GM21526 (cell line): ENCODE data around the gene AIM2.
A peak's percentile ranks its signal among the peaks of the same experiment; 100 is the strongest.
"Not testable (repeated sequence)": the region's sequence is repeated elsewhere in the genome, so short reads cannot be mapped to it uniquely, and the experiment has no call there.

ENCODE experiments used
- ATAC-seq: cut with Tn5 transposase; IDR thresholded peaks from one replicate; pipeline ENCODE4 v1.9.1; 2021; ENCODE audit warnings: moderate library complexity; ENCODE audit not compliant: unreplicated experiment, low FRiP score

AIM2 gene

DNA sequence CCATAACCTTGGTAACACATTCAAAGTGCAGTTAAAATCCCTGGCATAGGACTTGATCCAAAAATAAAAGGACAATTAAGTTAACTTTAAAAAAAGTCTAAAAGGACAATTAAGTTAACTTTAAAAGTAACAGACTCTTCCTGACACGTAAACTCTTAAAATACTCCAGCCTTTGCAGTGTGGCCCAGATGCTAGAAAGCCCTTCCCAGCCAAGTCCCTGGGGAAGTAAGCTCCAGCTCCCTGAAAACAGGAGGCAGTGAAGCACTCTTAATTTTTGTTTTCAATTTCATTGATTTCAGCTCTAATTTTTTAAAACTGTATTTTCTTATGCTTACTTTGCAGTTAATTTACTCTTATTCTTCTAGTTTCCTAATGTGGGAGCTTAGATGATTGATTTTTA, 5.1 kb upstream of the AIM2 start:
- ATAC-seq, result no peak

DNA sequence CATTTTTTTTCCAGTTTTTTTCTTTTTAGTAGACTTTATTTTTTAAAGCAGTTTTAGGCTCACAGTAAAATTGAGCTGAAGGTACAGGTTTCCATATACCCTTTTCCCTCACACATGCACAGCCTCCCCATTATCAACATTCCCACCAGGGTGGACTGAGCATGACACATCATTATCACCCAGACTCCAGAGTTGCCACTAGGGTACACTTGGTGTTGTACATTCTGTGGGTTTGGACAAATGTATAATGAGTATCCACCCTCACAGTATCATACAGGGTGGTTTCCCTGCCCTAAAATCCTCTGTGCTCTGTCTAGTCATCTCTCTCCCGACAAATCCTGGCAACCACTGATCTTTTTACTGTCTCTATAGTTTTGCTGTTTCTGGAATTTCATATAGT, 3.0 kb upstream of the AIM2 start:
- no peak for ATAC-seq

DNA sequence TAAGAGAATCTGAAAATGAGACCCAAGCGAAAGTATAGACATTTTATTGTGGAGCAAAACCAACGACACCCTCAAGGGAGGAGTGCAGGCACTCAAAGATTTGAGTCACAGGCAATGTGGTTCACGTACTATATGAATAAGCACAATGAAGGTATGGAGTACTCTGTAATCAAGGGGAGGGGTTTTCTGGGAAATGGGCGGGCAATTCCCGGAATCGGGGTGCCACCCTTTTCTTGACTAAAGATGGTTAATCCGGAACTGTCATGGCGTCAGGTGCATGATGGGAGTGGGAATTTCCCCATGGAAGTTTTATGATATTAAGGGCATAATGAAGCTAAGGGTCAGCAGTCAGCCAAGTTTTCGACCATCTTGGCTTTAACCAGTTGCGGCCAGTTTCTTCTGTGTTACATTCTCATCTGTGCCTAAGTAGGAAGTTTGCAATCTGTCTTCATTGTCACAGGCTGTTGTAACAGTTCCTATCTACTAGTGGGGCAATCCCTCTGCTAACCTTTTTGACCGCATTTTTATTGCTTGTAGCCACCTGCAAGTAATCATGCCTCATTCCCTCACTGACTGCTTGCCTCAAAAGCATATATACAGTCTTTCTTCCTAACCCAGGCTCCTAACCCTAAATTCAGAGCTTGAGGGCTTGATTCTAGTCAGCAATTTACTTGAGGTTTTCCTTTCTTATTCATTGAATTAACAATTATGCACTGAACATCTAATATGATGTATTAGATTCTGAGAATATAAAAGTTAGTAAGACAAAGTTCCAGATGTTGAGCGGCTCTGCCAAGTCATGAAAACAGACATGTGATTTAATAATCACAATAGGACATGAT, 775 bp upstream of the AIM2 start:
- ATAC-seq, result peak; percentile 79

DNA sequence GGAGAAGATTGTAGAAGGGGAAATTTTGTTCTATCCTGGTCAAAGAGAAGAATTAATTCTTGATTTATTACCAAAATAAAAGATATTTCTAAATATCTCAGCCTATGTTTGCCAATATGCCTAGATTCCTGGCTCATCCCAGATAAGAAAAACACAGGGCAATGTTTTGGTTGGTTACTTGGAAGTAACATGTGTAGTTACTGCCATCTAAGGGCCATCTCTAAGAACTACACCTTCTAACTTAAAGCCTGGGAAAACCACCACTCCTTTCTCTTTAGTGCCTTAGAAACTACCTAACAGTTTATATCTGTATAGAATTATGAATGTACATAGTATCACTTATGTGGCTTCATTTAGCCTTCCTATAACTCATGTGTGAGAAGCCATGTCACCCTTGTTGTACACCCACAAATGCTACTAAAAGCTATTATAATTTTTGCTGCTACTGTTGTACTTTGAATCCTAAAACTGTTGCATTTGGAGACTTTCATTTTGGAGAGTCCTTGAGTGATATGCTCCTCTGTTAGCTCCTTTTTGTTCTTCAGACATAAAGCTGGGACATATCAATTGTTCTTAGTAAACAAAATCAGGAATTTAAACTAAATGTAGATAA, 4.5 kb downstream of the AIM2 start:
- no peak for ATAC-seq

DNA sequence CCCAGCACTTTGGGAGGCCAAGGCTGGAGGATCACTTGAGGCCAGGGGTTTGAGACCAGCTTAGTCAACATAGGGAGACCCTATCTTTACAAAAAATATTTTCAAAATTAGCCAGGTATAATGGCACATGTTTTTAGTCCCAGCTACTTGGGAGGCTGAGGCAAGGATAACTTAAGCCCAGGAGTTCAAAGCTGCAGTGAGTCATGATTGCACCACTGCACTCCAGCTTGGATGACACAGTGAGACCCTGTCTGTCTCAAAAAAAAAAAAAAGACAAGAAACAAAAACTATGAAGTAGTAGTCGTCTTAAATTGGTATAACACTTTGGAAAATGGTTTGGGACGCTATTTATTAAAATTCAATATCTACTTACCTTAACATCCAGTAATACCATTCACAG, 7.7 kb downstream of the AIM2 start:
- no peak for ATAC-seq

DNA sequence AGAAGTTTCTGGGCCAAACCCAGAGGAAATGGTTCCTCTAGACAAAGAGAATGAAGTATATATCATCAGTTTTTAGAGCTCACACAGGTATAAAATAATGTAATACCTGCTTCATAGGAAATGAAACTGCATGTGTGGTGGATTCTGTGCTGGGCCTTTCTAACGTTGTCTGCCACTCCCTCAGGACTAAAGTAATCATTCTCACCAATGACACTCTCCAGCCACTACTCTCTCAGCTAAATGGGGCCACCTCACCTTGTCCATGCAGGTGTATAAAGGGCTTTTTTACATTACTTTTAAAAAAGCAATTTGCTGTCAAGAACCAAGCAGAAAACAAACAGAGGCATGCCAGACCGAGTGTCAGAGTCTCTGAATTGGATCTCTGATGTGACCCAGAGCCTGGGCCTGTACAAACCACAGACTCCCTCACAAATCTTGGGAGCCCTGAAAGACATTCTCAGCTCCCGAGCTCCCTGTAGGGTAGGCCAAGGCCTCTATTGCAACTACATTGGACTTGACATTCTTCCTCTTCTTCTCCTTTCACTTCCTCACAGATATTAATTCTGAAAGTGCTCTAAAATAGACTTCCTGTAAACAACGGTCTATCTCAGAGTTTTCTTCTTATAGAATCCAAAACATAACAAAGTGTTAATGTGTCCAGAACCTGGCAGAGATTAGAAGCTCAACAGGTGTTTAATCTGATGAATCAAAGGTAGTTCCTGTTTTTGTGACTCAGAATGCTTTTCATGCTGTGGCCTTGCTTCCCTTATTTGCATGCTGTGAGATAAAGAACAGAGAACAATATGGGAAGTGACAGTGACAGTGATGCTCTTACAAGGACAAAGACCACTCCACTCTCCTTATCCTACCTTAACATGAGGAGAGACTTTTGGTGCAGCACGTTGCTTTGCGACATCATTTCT, 8.6 kb downstream of the AIM2 start:
- ATAC-seq, result peak; percentile 84

DNA sequence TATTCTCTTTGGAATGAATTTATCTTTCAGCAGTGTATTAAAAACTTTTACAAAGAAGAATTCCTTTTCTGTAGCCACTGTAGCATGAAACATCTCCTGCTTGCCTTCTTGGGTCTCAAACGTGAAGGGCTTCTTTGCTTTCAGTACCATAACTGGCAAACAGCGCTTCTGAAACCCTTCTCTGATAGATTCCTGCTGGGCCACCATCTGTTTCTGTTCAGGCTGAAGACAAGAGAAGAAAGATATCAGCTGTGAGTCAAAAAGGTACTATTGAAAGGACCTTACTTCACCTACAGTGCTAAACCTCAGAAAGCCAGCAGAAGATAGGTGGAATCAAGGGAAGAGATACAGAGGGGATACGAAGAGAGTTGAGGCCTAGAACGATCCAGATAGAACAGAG, 10.5 kb downstream of the AIM2 start:
- ATAC-seq, result no peak

DNA sequence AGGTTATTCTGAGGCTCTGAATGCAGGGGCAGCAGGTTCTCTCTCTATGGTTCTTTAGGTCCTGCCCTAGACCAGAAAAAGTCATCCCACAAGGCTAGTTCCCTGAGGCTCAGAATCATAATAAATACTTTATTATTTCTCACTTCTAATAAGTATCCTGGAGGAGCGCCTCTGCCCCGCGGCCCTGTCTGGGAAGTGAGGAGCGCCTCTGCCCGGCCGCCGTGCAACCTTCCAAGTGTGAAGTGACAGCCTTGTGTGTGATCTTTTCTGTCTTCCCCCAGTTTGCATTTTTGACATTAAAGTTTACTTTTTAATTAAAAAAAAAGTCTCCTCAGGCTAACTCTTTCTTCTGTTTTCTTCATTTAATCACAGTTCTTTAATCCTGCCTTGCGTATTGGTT, 11.5 kb downstream of the AIM2 start:
- no peak for ATAC-seq

DNA sequence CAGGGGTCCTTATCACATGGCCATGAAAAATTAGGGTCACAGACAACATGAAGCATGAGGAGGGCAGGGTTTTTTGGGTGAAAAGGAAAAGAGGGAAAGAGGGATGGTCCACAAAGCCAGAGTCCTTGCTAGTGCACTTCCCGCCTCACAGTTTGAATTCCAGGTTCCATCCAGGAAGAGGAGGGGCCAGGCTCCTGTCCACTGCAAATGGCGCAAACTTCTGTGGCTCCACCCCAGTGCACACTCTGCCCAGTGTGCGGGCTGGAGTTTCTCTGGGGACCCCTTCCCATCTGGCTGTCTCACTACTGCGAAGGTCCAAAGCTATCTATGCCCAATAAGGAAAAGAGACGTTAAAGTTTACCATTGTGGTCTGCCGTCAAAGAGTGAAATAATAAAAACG, 17.8 kb downstream of the AIM2 start:
- ATAC-seq, result no peak

DNA sequence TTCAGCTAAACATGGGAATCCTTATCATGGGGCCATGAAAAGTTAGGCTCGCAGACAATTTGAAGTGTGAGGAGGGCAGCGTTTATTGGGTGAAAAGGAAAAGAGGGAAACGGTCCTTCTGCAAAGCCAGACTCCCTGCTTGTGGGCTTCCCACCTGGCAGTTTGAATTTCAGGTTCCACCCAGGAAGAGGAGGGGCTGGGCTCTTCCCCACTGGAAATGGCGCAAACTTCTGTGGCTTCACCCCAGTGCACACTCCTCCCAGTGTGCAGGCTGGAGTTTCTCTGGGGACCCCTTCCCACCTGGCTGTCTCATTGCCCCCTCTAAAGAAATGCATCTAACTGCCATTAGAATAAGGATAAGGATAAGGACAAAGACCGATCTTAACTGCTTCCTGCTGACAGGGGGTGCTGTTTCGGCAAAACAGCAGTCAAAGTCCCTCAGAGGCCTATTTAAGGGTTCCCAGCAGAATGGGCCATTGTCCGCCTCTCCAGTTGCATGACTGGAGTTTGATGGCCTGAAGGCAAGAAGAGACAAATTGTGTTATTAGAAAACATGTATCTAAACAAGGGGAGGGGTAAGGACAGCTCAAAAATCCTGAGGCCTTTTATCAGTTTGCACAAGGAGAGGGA, 20.4 kb downstream of the AIM2 start:
- no peak for ATAC-seq

DNA sequence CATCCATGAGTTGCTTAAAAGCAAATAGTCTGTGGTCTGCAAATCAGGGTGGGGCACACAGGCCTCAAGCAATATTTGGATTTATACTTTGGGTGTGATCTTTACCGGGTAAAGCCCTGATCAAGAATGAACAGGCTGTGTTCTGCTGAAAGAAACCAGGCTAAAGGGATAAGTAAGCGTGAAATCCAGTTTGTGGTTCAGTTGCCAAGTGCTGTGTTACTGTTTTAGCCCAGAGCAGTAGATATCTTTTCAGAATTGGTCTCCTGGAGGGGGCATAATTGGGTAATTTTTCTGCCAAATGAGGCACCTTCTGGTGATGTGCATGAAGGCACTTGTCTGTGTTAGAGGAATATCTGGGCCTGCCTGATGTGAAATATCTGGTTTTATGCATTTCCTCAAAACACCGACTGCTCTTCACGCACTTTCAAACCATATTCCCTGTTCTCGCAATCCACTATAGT, 21.4 kb downstream of the AIM2 start:
- no peak for ATAC-seq

DNA sequence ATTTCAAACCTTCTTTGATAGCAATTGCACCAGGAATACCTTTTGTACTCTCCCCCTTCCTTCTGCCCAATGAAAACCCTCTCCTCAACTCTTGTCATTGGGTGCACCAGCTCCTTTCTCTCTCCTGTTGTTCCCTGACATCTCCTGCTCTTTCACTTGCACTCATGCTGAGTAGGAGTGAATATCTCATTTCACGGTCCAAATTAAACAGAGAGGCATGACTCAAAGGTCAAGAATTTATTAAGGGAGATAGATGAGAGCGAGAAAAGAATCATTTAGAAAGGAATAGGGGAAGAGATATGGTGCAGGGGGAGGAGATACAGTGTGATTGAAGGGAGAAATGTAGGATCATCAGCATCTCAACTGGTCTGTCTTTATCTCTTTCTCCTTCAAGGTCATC, 22.1 kb downstream of the AIM2 start:
- ATAC-seq, result no peak

DNA sequence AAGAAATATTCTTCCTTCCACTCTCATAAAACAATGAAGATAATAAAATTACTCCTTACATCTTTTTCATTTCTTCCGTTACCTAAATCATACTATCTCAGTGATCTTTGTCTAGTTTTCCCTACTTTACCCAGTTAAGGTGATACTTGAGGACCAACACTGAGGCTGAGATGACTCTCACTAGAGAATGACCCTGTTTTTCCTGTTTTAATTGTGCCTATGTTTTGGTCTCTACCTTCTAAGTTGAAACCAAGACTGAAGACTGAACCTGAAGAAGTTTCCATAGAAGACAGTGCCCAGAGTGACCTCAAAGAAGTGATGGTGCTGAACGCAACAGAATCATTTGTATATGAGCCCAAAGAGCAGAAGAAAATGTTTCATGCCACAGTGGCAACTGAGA, 25.1 kb downstream of the AIM2 start:
- no peak for ATAC-seq

DNA sequence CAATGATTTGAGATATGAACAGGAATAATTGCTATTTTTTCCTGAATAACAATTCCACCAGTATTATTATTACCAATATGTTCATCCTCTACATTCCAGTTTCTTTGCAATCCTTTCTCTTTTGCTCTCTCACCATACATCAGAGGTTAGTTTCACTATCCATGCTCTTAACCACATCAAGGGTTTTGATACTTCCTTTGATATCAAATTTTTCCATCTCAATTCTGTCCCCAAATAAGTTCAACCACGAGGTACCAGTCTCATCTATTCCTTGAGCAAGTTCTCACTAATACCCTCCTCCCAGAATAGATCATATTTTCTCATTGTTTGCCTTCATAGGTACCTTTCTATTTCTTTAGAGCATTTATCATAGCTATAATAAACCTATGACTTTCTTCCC, 30.1 kb downstream of the AIM2 start:
- not testable (repeated sequence) for ATAC-seq

DNA sequence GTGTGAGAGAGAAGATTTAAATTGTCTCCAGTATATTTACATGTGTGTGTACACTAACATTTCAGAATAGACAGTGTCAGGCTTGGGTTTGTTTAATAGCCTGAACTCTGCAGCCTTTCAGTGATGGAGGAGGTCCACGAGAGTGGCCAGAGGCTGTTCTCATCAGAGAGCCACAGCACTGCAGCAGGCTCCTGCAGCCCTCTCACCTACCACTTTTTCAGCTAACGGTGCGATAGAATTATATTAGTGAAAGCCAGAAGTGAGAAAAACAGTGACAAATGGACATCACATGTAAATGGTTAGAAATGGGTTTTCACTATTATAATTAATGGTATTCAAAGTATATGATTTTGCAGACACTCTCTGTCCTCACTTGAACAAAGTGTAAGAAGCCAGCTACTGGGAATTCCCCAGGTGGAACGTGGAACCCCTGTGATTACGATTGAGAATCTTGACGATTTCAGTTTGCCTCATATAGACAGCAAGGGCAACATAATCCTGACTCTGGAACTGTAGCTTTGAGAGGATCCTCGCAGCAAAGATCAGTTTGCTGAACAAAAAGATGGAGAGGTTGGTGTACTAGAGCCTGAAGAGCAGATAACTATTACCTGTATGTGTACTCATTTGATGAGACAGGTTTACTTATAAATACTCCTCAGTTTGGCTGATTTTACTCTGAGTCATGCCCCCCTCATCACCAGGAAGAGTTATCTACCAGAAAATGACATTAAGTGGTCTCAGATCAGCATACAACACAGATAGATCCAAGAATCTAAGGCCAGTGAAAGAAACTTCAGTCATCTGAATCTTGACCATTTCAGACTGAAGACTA, 35.5 kb downstream of the AIM2 start:
- no peak for ATAC-seq

DNA sequence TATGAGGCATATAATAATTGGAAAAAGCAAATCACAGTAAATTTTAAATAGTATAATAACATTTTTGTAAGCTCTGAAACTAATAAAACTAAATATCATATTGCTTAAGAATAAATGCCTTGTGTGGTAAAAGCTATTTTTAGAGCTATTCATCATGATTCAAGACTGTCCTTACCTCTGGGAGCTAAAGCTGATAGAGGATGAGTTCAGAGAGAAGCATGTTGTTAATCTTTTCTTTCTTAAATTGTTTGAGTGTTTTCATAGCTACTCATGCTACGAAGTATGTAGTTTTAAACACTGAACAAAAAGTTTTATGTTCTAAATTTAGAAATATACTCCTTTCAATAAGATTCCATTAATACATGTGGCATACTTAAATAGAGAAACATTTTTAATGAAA, 36.4 kb downstream of the AIM2 start:
- ATAC-seq, result no peak

DNA sequence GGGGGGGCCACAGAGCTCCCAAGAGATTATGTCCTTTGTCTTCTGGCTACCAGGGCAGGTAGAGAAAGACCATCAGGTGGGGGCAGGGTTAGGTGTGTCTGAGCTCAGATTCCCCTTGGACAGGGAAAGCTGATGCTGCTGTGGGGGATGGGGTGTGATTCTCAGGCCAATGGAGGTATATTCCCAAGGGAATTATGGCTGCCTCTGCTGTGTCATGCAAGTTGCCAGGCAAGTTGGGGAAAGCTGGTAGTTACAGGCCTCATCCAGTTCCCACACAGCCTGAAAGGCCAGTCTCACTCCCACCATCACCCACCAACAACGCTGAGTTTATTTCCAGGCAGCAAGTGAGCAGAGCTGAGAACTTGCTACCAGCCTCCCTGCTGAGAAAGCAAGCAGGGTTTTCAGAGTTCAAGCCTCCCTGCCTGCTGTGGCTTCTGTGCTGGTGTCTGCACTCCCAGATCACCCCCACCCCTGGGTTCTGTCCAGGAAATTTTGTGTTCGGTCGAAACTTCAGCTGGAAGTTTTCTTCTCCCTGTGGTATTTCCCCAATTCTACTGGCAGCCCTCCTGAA, 45.6 kb downstream of the AIM2 start:
- ATAC-seq, result no peak

DNA sequence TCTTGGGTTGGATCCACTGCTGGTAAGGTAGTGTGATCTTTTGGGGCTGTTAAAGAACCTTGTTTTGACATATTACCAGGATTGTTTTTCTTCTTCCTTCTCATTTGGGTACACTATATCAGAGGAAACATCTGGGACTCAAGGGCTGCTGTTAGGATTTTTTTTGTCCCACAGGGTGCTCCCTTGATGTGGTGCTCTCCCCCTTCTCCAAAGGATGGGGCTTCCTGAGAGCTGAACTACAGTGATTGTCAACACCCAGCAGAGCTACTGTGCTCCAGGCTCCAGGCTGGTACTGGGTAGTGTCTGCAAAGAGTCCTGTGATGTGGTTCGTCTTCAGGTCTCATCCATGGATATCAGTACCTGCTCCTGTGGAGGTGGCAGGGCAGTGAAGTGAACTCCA, 46.3 kb downstream of the AIM2 start:
- no peak for ATAC-seq

DNA sequence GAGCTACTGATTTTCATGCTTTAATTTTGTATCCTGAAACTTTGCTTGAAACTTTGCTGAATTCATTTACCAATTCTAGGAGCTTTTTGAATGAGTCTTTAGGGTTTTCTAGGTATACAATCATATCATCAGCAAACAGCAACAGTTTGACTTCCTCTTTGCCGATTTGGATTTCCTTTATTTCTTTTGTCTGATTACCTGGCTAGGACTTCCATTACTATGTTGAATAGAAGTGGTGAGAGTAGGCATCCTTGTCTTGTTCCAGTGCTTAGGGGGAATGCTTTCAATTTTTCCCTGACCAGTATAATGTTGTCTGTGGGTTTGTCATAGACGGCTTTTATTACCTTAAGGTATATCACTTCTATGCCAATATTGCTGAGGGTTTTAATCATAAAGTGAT, 49.7 kb downstream of the AIM2 start:
- ATAC-seq, result not testable (repeated sequence)

DNA sequence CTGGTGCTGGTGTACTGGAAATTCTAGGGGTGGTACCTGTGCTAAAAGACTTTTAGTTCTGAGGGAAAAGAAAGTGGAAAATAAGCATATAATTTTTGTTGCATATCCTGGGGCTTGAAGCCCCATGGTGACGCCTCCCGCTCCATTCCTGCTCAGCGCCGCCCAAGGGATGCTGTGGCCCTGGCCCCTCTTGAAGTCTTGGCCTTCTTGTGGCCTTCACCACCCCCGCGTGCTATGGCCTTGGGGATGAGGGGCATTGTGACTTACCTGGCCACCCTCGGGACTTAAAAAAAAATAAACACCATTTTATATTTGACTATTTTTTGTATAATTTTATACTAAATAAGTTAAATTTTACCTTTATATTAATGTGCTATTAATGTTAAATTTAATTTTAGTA, 51.5 kb downstream of the AIM2 start:
- ATAC-seq, result no peak
